SK-N-SH (cell line): ENCODE measurements around the gene VCAN. TPM values are rescaled to one million over a fixed set of nuclear protein-coding genes. Genes with fewer than 3 reads are reported as not detected.
A peak's percentile ranks its signal among the peaks of the same experiment; 100 is the strongest.

ENCODE experiments used
- CTCF ChIA-PET: fragments of 300-600, 350-600 bp; formaldehyde crosslinking; extraction: SDS; loops from one replicate; lab custom pipeline; 2021; lab: Yijun Ruan, JAX
- POLR2A ChIA-PET: fragments of 350-600 bp; sonication (Branson Sonifier 250); formaldehyde crosslinking; extraction: SDS; loops from one replicate; lab custom pipeline; 2020; ENCODE audit warnings: antibody characterized with exemption, inconsistent platforms; lab: Yijun Ruan, JAX
- DNase-seq: peaks from one replicate; pipeline ENCODE4 v3.0.0; 2012
- H2AFZ ChIP-seq: fragments of 200-600 bp; sonication (generic); 2 replicates; pipeline ENCODE4 v1.8.1; 2016; ENCODE audit warnings: antibody characterized with exemption, mild to moderate bottlenecking, low read depth
- H3F3A ChIP-seq: fragments of 200-600 bp; sonication (generic); replicated peaks from 2 replicates; pipeline ENCODE3; 2016; ENCODE audit warnings: antibody characterized with exemption, mild to moderate bottlenecking; ENCODE audit not compliant: insufficient read depth
- H3K27ac ChIP-seq, 2 experiments: fragments of 200-500 bp in 1 of 2; fragments of 200-600 bp in 1 of 2; sonication (Bioruptor generic) in 1 of 2; sonication (generic), shearing (Covaris generic) in 1 of 2; 2 replicates each; pipeline versions ENCODE4 v1.5.1 to v1.6.1; 2014 to 2016; ENCODE audit warnings: low read depth in 2 of 2, inconsistent platforms in 1 of 2, low read length in 1 of 2, mild to moderate bottlenecking in 1 of 2, mixed read lengths in 1 of 2
- H3K27me3 ChIP-seq: fragments of 200-600 bp; sonication (generic), shearing (Covaris generic); 2 replicates; pipeline ENCODE4 v1.6.1; 2016; ENCODE audit warnings: mixed run types; ENCODE audit not compliant: insufficient read depth
- H3K36me3 ChIP-seq, 2 experiments: fragments of 200-500 bp in 1 of 2; fragments of 200-600 bp in 1 of 2; sonication (Bioruptor generic) in 1 of 2; sonication (generic) in 1 of 2; replicated peaks in 1 of 2; 2 replicates each; pipeline versions ENCODE3 to v1.5.1; 2014 to 2016; ENCODE audit warnings: low read length in 1 of 2, mild to moderate bottlenecking in 1 of 2; ENCODE audit not compliant: insufficient read depth in 2 of 2, control insufficient read depth in 1 of 2
- H3K4me1 ChIP-seq, 2 experiments: fragments of 200-500 bp in 1 of 2; fragments of 200-600 bp in 1 of 2; sonication (Bioruptor generic) in 1 of 2; sonication (generic), shearing (Covaris generic) in 1 of 2; 2 replicates each; pipeline versions ENCODE4 v1.5.1 to v1.6.1; 2014 to 2016; ENCODE audit warnings: low read depth in 1 of 2, low read length in 1 of 2, mixed run types in 1 of 2; ENCODE audit not compliant: insufficient read depth in 2 of 2, control insufficient read depth in 1 of 2
- H3K4me2 ChIP-seq: fragments of 200-600 bp; sonication (generic), shearing (Covaris generic); 2 replicates; pipeline ENCODE4 v1.6.1; 2017; ENCODE audit warnings: mixed run types
- H3K4me3 ChIP-seq, 2 experiments: fragments of 200-500 bp in 1 of 2; fragments of 200-600 bp in 1 of 2; sonication (Bioruptor generic) in 1 of 2; sonication (generic), shearing (Covaris generic) in 1 of 2; 2 replicates each; pipeline versions ENCODE4 v1.5.1 to v1.8.1; 2014 to 2016; ENCODE audit warnings: low read depth in 2 of 2, inconsistent platforms in 1 of 2, low read length in 1 of 2, mild to moderate bottlenecking in 1 of 2, mixed read lengths in 1 of 2, moderate library complexity in 1 of 2
- H3K79me2 ChIP-seq: fragments of 200-600 bp; sonication (generic); 2 replicates; pipeline ENCODE4 v1.8.1; 2017; ENCODE audit warnings: mild to moderate bottlenecking; ENCODE audit not compliant: insufficient read depth
- H3K9ac ChIP-seq: fragments of 200-600 bp; sonication (generic); 2 replicates; pipeline ENCODE4 v1.6.1; 2017; ENCODE audit warnings: mixed run types
- H3K9me2 ChIP-seq: fragments of 200-600 bp; sonication (generic); 2 replicates; pipeline ENCODE4 v1.6.1; 2017; ENCODE audit warnings: mixed run types
- H3K9me3 ChIP-seq: fragments of 200-600 bp; sonication (generic); 2 replicates; pipeline ENCODE4 v1.6.1; 2017; ENCODE audit warnings: mixed run types, mild to moderate bottlenecking, moderate library complexity
- H4K20me1 ChIP-seq: fragments of 200-600 bp; sonication (generic); 2 replicates; pipeline ENCODE4 v1.6.1; 2017; ENCODE audit warnings: mild to moderate bottlenecking, mixed run types; ENCODE audit not compliant: insufficient read depth
- FOXM1 ChIP-seq: IDR thresholded peaks from 2 replicates; pipeline ENCODE4 v1.4.0; 2012; ENCODE audit warnings: low read depth, mild to moderate bottlenecking
- NRF1 ChIP-seq: IDR thresholded peaks from 2 replicates; pipeline ENCODE4 v1.6.1; 2012; ENCODE audit warnings: low read depth, mild to moderate bottlenecking, low read length
- RAD21 ChIP-seq: IDR thresholded peaks from 2 replicates; pipeline ENCODE4 v1.6.1; 2012; ENCODE audit warnings: mild to moderate bottlenecking, low read length
- RCOR1 ChIP-seq: fragments of 150-350 bp; IDR thresholded peaks from 2 replicates; pipeline ENCODE4 v1.6.1; 2017; ENCODE audit warnings: antibody characterized with exemption, low read length
- REST ChIP-seq: IDR thresholded peaks from 2 replicates; pipeline ENCODE4 v1.6.1; 2012; ENCODE audit warnings: mild to moderate bottlenecking, low read depth, low read length, moderate library complexity
- RFX5 ChIP-seq: IDR thresholded peaks from 2 replicates; pipeline ENCODE4 v1.6.1; 2012; ENCODE audit warnings: mild to moderate bottlenecking, improper control_type of control experiment, low read length
- SIN3A ChIP-seq: IDR thresholded peaks from 2 replicates; pipeline ENCODE4 v1.6.1; 2012; ENCODE audit warnings: low read depth, mild to moderate bottlenecking, low read length, moderate library complexity, borderline replicate concordance
- SMC3 ChIP-seq: IDR thresholded peaks from 2 replicates; pipeline ENCODE4 v1.6.1; 2012; ENCODE audit warnings: low read depth, low read length, improper control_type of control experiment
- YY1 ChIP-seq: IDR thresholded peaks from 2 replicates; pipeline ENCODE4 v1.4.0; 2012; ENCODE audit warnings: low read depth, mild to moderate bottlenecking
- WGBS: methylation state at CpG from one replicate; pipeline ENCODE4 v1.1.6; 2017; ENCODE audit warnings: low lambda C conversion rate; 5-methylcytosine and 5-hydroxymethylcytosine counted together
- polyA plus RNA-seq, 3 experiments: library from polyadenylated mRNA; depleted of rRNA; stranded (reverse); fragments of >200 nt; gene quantifications; 2 replicates each; pipeline ENCODE4 v1.2.3, GENCODE V29; 2012
- TF ChIP-seq, protein P1 (sequence below): fragments of 150-350 bp; IDR thresholded peaks from 2 replicates; pipeline ENCODE4 v1.6.1; 2016; ENCODE audit warnings: mild to moderate bottlenecking, low read depth, low read length
- TF ChIP-seq, protein P2 (sequence below): fragments of 200-600 bp; sonication (generic); IDR thresholded peaks from 2 replicates; pipeline ENCODE4 v1.6.1; 2017; ENCODE audit warnings: antibody characterized with exemption, mild to moderate bottlenecking, moderate library complexity

Gene VCAN
- polyA plus RNA-seq, 1 of the 3 experiments (the other 2 are of a cell fraction): 142 TPM

- DNase-seq: peak; percentile 13
- Histone ChIP-seq H3K4me1 (peaks cover 10 to 12% of the 10 kb centered on the region in 2 experiments; a peak in 3 of 4 replicates), H3K27ac (peak overlapping the region; percentile 14 to 16; a peak in 1 of 4 replicates), H3K4me3 (no peak overlapping the region; a peak in 1 of 4 replicates), H3F3A (peaks cover 43% of the 10 kb centered on the region), H3K9ac (no peak overlapping the region), H3K36me3 (peaks cover 44 to 80% of the 10 kb centered on the region in 2 experiments), H3K9me3 (no peaks in the 10 kb centered on the region), H3K27me3 (no peaks in the 10 kb centered on the region)
- ChIA-PET CTCF (interaction anchor here (0.6 to 8.6 kb wide), 20 partner anchors 11 to 1228 kb away, joined by 3 to 51 read pairs (median 3); partner anchors contain the start of gene VCAN), POLR2A (no interaction called here)
- WGBS: 25% methylated on average over 5 of the region's 5 CpGs
- peak; percentile 83 for TF ChIP-seq RAD21
- TF ChIP-seq, protein P1, sequence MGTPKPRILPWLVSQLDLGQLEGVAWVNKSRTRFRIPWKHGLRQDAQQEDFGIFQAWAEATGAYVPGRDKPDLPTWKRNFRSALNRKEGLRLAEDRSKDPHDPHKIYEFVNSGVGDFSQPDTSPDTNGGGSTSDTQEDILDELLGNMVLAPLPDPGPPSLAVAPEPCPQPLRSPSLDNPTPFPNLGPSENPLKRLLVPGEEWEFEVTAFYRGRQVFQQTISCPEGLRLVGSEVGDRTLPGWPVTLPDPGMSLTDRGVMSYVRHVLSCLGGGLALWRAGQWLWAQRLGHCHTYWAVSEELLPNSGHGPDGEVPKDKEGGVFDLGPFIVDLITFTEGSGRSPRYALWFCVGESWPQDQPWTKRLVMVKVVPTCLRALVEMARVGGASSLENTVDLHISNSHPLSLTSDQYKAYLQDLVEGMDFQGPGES: no peak
- TF ChIP-seq RFX5: no peak
- peak; percentile 58 for TF ChIP-seq SMC3
- TF ChIP-seq, protein P2, sequence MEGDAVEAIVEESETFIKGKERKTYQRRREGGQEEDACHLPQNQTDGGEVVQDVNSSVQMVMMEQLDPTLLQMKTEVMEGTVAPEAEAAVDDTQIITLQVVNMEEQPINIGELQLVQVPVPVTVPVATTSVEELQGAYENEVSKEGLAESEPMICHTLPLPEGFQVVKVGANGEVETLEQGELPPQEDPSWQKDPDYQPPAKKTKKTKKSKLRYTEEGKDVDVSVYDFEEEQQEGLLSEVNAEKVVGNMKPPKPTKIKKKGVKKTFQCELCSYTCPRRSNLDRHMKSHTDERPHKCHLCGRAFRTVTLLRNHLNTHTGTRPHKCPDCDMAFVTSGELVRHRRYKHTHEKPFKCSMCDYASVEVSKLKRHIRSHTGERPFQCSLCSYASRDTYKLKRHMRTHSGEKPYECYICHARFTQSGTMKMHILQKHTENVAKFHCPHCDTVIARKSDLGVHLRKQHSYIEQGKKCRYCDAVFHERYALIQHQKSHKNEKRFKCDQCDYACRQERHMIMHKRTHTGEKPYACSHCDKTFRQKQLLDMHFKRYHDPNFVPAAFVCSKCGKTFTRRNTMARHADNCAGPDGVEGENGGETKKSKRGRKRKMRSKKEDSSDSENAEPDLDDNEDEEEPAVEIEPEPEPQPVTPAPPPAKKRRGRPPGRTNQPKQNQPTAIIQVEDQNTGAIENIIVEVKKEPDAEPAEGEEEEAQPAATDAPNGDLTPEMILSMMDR: peak; percentile 78
- TF ChIP-seq, all 33 proteins: peak for 3
- Histone ChIP-seq H3K9me2 (no peaks in the 10 kb centered on the region), H4K20me1 (no peaks in the 10 kb centered on the region), H3K79me2 (peaks cover 23% of the 10 kb centered on the region; the same call in 1 of the 2 replicates), H2AFZ (no peak overlapping the region), H3K4me2 (no peak overlapping the region)
Measured at GRCh38 chr5:83564069-83564749, 92.7 kb downstream of the VCAN start.

GRCh38 chr5:83567741-83568140 lies 96.2 kb downstream of the VCAN start:
- Histone ChIP-seq H3K4me2 (peak overlapping the region; percentile 56), H3K79me2 (peaks cover 23% of the 10 kb centered on the region; the same call in 1 of the 2 replicates), H3K36me3 (peaks cover 46 to 83% of the 10 kb centered on the region in 2 experiments), H3K27ac (peak overlapping the region; percentile 71 to 86; a peak in 3 of 4 replicates), H4K20me1 (no peaks in the 10 kb centered on the region), H3K4me1 (peaks cover 5 to 6% of the 10 kb centered on the region in 2 experiments; a peak in 3 of 4 replicates), H3K9ac (peak overlapping the region; percentile 45; the same call in 1 of the 2 replicates), H2AFZ (no peak overlapping the region), H3K9me3 (no peaks in the 10 kb centered on the region), H3K9me2 (no peaks in the 10 kb centered on the region), H3K27me3 (no peaks in the 10 kb centered on the region), H3F3A (peaks cover 33% of the 10 kb centered on the region), H3K4me3 (no peak overlapping the region)
- CTCF ChIA-PET: interaction anchor here (0.6 to 1.4 kb wide), 3 partner anchors 40 to 1260 kb away, joined by 3 to 5 read pairs (median 3); no protein-coding TSS in a partner anchor
- POLR2A ChIA-PET: no interaction called here
- WGBS: 42% methylated on average over 2 of the region's 2 CpGs
- TF ChIP-seq RFX5 (no peak), FOXM1 (no peak), REST (no peak), YY1 (no peak), RCOR1 (no peak), NRF1 (no peak), SIN3A (no peak)
- TF ChIP-seq, protein P2: no peak
- DNase-seq: no peak
